Subcutaneous abdominal adipose tissue (tissue), 5 donors: ENCODE results near the gene BCR.

Source experiments
- H3K27ac ChIP-seq: one replicate; pipeline ENCODE4 v1.7.0; 2013; ENCODE audit warnings: low read depth, mild to moderate bottlenecking, inconsistent platforms, low read length, moderate library complexity
- H3K27me3 ChIP-seq, 5 donors: one replicate each; pipeline ENCODE4 v1.7.0; 2013; ENCODE audit warnings: low read length in 5 of 5, inconsistent platforms in 1 of 5; ENCODE audit not compliant: control insufficient read depth in 5 of 5, insufficient read depth in 4 of 5
- H3K36me3 ChIP-seq, 5 donors: one replicate each; pipeline ENCODE4 v1.7.0; 2013; ENCODE audit warnings: low read length in 5 of 5; ENCODE audit not compliant: control insufficient read depth in 5 of 5, insufficient read depth in 5 of 5
- H3K4me1 ChIP-seq, 5 donors: one replicate each; pipeline ENCODE4 v1.7.0; 2013; ENCODE audit warnings: low read length in 5 of 5, mild to moderate bottlenecking in 3 of 5, moderate library complexity in 1 of 5; ENCODE audit not compliant: control insufficient read depth in 5 of 5, insufficient read depth in 5 of 5
- H3K4me3 ChIP-seq, 5 donors: one replicate each; pipeline ENCODE4 v1.7.0; 2013; ENCODE audit warnings: low read length in 5 of 5, low read depth in 1 of 5
- H3K9ac ChIP-seq, 5 donors: one replicate each; pipeline ENCODE4 v1.7.0; 2013; ENCODE audit warnings: low read length in 5 of 5, mild to moderate bottlenecking in 4 of 5, moderate library complexity in 3 of 5
- H3K9me3 ChIP-seq, 5 donors: one replicate each; pipeline ENCODE4 v1.7.0; 2013; ENCODE audit warnings: low read length in 5 of 5; ENCODE audit not compliant: control insufficient read depth in 5 of 5
- donor health status: healthy.
- donor health status: healthy.
- donor health status: healthy.
- donor health status: healthy.
- donor health status: healthy.

The BCR gene

GRCh38 chr22:23219822-23220484 is 39.6 kb downstream of the BCR start:
- Histone ChIP-seq H3K9ac (peak overlapping the region in 1 of 5 donors; percentile 9), H3K27ac (peak overlapping the region; percentile 44), H3K27me3 (no peaks in the 10 kb centered on the region), H3K9me3 (no peaks in the 10 kb centered on the region), H3K36me3 (no peaks in the 10 kb centered on the region), H3K4me1 (peaks cover 40 to 96% (median 82%) of the 10 kb centered on the region in 5 donors), H3K4me3 (peak overlapping the region in 2 of 5 donors; percentile 5 to 16)

GRCh38 chr22:23220485-23221350 is 40.4 kb downstream of the BCR start:
- Histone ChIP-seq H3K36me3 (no peaks in the 10 kb centered on the region), H3K27ac (peak overlapping the region; percentile 60), H3K9ac (peak overlapping the region in 1 of 5 donors; percentile 9), H3K4me1 (peaks cover 42 to 96% (median 85%) of the 10 kb centered on the region in 5 donors), H3K27me3 (no peaks in the 10 kb centered on the region), H3K4me3 (peak overlapping the region in 1 of 5 donors; percentile 16), H3K9me3 (no peaks in the 10 kb centered on the region)

- H3K27me3 ChIP-seq = no peaks in the 10 kb centered on the region
- no peak overlapping the region for H3K9ac ChIP-seq
These were observed 41.1 kb downstream of the BCR start for GRCh38 chr22:23221351-23221804.

GRCh38 chr22:23222033-23222792 is 41.9 kb downstream of the BCR start:
- H3K4me1 ChIP-seq = peaks cover 39 to 96% (median 85%) of the 10 kb centered on the region in 5 donors
- no peak overlapping the region for H3K27ac ChIP-seq
- H3K27me3 ChIP-seq = no peaks in the 10 kb centered on the region
- no peaks in the 10 kb centered on the region for H3K9me3 ChIP-seq
- H3K4me3 ChIP-seq = no peak overlapping the region
- H3K36me3 ChIP-seq = no peaks in the 10 kb centered on the region
- H3K9ac ChIP-seq = peak overlapping the region in 1 of 5 donors; percentile 28

More at GRCh38 chr22:23221351-23221804, 41.1 kb downstream of the BCR start:
- Histone ChIP-seq H3K4me1 (peaks cover 43 to 96% (median 85%) of the 10 kb centered on the region in 5 donors), H3K36me3 (no peaks in the 10 kb centered on the region), H3K4me3 (no peak overlapping the region), H3K27ac (peak overlapping the region; percentile 60), H3K9me3 (no peaks in the 10 kb centered on the region)

GRCh38 chr22:23222793-23223568 is 42.7 kb downstream of the BCR start:
- peak overlapping the region in 1 of 5 donors; percentile 60 for H3K9ac ChIP-seq

GRCh38 chr22:23223569-23224317 is 43.4 kb downstream of the BCR start:
- Histone ChIP-seq H3K4me3 (peak overlapping the region in 4 of 5 donors; percentile 4 to 28 (median 15)), H3K9me3 (peaks cover 0 to 7% (median 3%) of the 10 kb centered on the region in 5 donors), H3K27me3 (no peaks in the 10 kb centered on the region), H3K4me1 (peaks cover 34 to 87% (median 73%) of the 10 kb centered on the region in 5 donors), H3K27ac (peak overlapping the region; percentile 81), H3K9ac (peak overlapping the region in 4 of 5 donors; percentile 15 to 60 (median 40)), H3K36me3 (no peaks in the 10 kb centered on the region)

More at GRCh38 chr22:23222793-23223568, 42.7 kb downstream of the BCR start:
- Histone ChIP-seq H3K36me3 (no peaks in the 10 kb centered on the region), H3K27me3 (no peaks in the 10 kb centered on the region), H3K4me3 (peak overlapping the region in 2 of 5 donors; percentile 4 to 28), H3K4me1 (peaks cover 37 to 94% (median 81%) of the 10 kb centered on the region in 5 donors), H3K9me3 (no peaks in the 10 kb centered on the region), H3K27ac (peak overlapping the region; percentile 81)

- Histone ChIP-seq H3K27me3 (no peaks in the 10 kb centered on the region), H3K36me3 (no peaks in the 10 kb centered on the region), H3K27ac (peak overlapping the region; percentile 87), H3K4me1 (peaks cover 25 to 76% (median 62%) of the 10 kb centered on the region in 5 donors), H3K9me3 (peaks cover 0 to 9% (median 3%) of the 10 kb centered on the region in 5 donors), H3K9ac (peak overlapping the region in 1 of 5 donors; percentile 56), H3K4me3 (no peak overlapping the region)
These were observed 44.5 kb downstream of the BCR start for GRCh38 chr22:23224846-23225245.

GRCh38 chr22:23225337-23225723 is 45.0 kb downstream of the BCR start:
- H3K9me3 ChIP-seq = peaks cover 0 to 9% (median 3%) of the 10 kb centered on the region in 5 donors
- no peaks in the 10 kb centered on the region for H3K27me3 ChIP-seq
- H3K9ac ChIP-seq = peak overlapping the region in 2 of 5 donors; percentile 33 to 56
- no peak overlapping the region for H3K4me3 ChIP-seq
- H3K36me3 ChIP-seq = no peaks in the 10 kb centered on the region
- H3K4me1 ChIP-seq = peaks cover 20 to 71% (median 57%) of the 10 kb centered on the region in 5 donors
- H3K27ac ChIP-seq = peak overlapping the region; percentile 87
